ENCODE results near the gene SRP9. TPM values are rescaled to one million over a fixed set of nuclear protein-coding genes. Genes with fewer than 3 reads are reported as not detected.
"Not testable (repeated sequence)": the region's sequence is repeated elsewhere in the genome, so short reads cannot be mapped to it uniquely, and the experiment has no call there.

SRP9 gene
- total RNA-seq, 1 donor from 2014 or later, result 480 TPM

DNA sequence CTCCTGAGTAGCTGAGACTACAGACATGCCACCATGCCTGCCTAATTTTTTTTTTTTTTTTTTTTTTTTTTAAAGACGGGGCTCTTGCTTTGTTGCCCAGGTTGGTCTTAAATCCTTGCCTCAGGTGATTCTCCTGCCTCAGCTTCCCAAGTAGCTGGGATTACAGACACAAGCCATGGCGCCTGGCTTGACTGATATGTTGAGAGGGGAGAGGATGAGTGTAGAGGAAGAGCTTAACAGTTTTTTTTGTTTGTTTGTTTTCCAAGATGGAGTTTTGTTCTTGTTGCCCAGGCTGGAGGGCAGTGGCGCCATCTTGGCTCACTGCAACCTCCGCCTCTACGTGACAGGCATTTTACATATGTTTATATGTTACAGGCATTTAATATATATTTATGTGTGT is 2.5 kb downstream of the SRP9 start:
- TF ChIP-seq, protein P1, sequence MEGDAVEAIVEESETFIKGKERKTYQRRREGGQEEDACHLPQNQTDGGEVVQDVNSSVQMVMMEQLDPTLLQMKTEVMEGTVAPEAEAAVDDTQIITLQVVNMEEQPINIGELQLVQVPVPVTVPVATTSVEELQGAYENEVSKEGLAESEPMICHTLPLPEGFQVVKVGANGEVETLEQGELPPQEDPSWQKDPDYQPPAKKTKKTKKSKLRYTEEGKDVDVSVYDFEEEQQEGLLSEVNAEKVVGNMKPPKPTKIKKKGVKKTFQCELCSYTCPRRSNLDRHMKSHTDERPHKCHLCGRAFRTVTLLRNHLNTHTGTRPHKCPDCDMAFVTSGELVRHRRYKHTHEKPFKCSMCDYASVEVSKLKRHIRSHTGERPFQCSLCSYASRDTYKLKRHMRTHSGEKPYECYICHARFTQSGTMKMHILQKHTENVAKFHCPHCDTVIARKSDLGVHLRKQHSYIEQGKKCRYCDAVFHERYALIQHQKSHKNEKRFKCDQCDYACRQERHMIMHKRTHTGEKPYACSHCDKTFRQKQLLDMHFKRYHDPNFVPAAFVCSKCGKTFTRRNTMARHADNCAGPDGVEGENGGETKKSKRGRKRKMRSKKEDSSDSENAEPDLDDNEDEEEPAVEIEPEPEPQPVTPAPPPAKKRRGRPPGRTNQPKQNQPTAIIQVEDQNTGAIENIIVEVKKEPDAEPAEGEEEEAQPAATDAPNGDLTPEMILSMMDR (conservative IDR thresholded peaks at IDR 0.05), result no peak
- Mint-ChIP-seq H3K27ac (ENCODE audit: unreplicated experiment) (no peak overlapping the region), H3K9me3 (no peaks in the 10 kb centered on the region), H3K4me3 (peak overlapping the region; percentile 80), H3K36me3 (ENCODE audit: low read depth) (peaks cover 6% of the 10 kb centered on the region), H3K4me1 (peaks cover 36% of the 10 kb centered on the region), H3K27me3 (ENCODE audit: low read depth) (no peaks in the 10 kb centered on the region)
- DNase-seq (ENCODE audit: low read depth, low spot score), result no peak

DNA sequence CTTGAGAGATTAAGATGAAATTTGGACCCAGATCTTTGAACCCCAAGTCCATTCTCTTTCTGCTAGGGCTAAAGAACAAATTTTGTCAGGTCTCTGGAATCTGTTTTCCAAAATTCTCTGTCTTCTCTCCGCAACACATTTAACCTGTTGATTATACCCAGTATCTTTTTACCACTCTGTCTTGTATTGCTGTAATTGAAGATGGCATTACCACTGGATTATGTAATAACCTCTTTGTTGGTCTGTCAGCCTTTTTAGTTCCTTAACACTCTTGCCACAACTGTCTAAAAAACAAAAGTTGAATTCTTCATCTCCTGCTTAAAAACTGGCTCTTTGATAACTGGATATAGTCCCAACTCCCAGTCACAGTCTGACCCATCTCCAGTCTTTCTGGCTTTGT is 3.0 kb downstream of the SRP9 start:
- peaks cover 6% of the 10 kb centered on the region for H3K36me3 Mint-ChIP-seq (ENCODE audit: low read depth)
- H3K4me1 Mint-ChIP-seq, result peaks cover 36% of the 10 kb centered on the region
- no peaks in the 10 kb centered on the region for H3K9me3 Mint-ChIP-seq
- H3K27ac Mint-ChIP-seq (ENCODE audit: unreplicated experiment), result no peak overlapping the region
- no peak for DNase-seq (ENCODE audit: low read depth, low spot score)
- H3K27me3 Mint-ChIP-seq (ENCODE audit: low read depth), result no peaks in the 10 kb centered on the region
- TF ChIP-seq, protein P1 (conservative IDR thresholded peaks at IDR 0.05), result no peak
- H3K4me3 Mint-ChIP-seq, result peak overlapping the region; percentile 77

DNA sequence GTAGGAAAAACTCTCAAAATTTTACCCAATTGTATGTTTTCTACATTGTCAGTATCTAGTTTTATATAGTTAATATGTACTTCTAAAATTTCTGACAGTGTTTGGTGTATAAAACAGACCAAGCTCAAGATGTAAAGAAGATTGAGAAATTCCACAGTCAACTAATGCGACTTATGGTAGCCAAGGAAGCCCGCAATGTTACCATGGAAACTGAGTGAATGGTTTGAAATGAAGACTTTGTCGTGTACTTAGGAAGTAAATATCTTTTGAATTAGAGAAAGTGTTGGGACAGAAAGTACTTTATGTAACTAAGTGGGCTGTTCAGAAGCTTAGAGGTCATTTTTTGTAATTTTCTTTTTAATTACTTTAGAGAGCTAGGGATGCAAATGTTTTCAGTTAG is 11.5 kb downstream of the SRP9 start:
- not testable (repeated sequence) for H3K4me3 Mint-ChIP-seq; H3K27me3 Mint-ChIP-seq (ENCODE audit: low read depth); H3K4me1 Mint-ChIP-seq; H3K27ac Mint-ChIP-seq (ENCODE audit: unreplicated experiment); DNase-seq (ENCODE audit: low read depth, low spot score)
- H3K36me3 Mint-ChIP-seq (ENCODE audit: low read depth), result peaks cover 56% of the 10 kb centered on the region
- peaks cover 21% of the 10 kb centered on the region for H3K9me3 Mint-ChIP-seq

DNA sequence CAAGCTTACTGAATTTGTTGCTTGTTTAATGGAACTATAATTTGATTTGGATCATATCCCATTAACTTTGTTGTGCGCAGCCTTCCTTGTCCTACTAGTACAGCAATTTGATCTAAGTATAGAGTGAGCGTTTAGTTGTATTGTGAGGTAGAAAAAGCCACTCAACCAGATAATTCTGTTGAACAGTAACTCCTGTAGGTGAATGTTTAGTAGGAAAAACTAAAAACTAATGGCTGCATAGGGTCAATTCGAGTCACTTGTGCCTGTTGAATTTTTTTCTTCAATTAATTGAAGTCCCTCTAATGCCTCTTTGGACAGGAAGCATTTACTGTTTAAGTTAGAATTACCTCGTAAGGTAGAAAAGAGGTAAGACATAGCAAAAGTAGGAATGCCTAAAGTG is 17.3 kb downstream of the SRP9 start:
- Mint-ChIP-seq H3K9me3 (peaks cover 23% of the 10 kb centered on the region), H3K27me3 (ENCODE audit: low read depth) (no peaks in the 10 kb centered on the region), H3K27ac (ENCODE audit: unreplicated experiment) (no peak overlapping the region), H3K4me3 (no peak overlapping the region), H3K36me3 (ENCODE audit: low read depth) (peaks cover 65% of the 10 kb centered on the region), H3K4me1 (no peaks in the 10 kb centered on the region)
- DNase-seq (ENCODE audit: low read depth, low spot score), result no peak
- TF ChIP-seq, protein P1 (conservative IDR thresholded peaks at IDR 0.05), result no peak

DNA sequence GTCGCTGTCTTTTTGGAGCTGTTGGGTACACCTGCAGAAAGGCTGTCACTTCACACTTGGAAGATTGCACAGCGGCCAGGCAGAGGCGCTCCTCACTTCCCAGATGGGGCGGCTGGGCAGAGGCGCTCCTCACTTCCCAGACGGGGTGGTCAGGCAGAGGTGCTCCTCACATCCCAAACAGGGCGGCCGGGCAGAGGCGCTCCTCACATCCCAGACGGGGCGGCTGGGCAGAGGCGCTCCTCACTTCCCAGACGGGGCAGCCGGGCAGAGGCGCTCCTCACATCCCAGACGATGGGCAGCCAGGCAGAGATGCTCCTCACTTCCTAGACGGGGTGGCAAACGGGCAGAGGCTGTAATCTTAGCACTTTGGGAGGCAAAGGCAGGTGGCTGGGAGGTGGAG is 18.5 kb downstream of the SRP9 start:
- not testable (repeated sequence) for H3K27me3 Mint-ChIP-seq (ENCODE audit: low read depth); DNase-seq (ENCODE audit: low read depth, low spot score); H3K27ac Mint-ChIP-seq (ENCODE audit: unreplicated experiment); H3K4me1 Mint-ChIP-seq; H3K4me3 Mint-ChIP-seq
- Mint-ChIP-seq H3K36me3 (ENCODE audit: low read depth) (peaks cover 62% of the 10 kb centered on the region), H3K9me3 (peaks cover 21% of the 10 kb centered on the region)

DNA sequence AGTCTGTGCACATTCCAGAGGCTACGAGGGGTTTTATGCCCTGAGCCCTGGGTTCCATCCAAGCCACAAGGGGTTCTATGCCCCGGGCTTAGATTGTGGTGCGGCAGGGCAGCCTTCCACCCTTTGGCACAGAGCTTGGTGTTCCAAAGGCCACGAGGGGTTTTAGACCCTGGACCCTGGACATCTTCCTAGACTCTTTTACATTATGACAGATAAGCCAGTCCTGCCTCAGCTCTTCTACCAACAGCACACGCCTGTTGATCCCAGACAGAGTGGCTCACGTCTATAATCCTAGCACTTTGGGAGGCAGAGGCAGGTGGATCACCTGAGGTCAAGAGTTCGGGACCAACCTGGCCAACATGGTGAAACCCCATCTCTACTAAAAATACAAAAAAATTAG is 23.5 kb downstream of the SRP9 start:
- not testable (repeated sequence) for H3K4me1 Mint-ChIP-seq; H3K4me3 Mint-ChIP-seq; H3K9me3 Mint-ChIP-seq; H3K27ac Mint-ChIP-seq (ENCODE audit: unreplicated experiment); H3K27me3 Mint-ChIP-seq (ENCODE audit: low read depth); DNase-seq (ENCODE audit: low read depth, low spot score)
- H3K36me3 Mint-ChIP-seq (ENCODE audit: low read depth), result peaks cover 26% of the 10 kb centered on the region

DNA sequence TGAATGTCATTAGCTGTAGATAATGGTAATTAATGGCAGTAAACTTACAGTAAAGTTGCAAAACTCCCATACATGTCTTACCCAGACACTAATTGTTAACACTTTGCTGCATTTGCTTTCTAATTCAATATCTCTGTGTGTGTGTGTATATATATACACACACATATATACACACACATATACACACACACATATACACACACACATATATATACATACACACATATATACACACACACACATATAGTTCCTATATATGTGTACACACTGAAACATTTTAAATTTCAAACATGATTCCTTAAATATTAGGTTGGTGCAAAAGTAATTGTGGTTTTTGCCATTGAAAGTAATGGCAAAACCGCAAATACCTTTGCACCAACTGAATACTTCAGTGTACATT is 28.6 kb downstream of the SRP9 start:
- H3K27ac Mint-ChIP-seq (ENCODE audit: unreplicated experiment), result no peak overlapping the region
- peaks cover 5% of the 10 kb centered on the region for H3K36me3 Mint-ChIP-seq (ENCODE audit: low read depth)
- DNase-seq (ENCODE audit: low read depth, low spot score), result no peak
- H3K4me1 Mint-ChIP-seq, result peaks cover 14% of the 10 kb centered on the region
- no peak overlapping the region for H3K4me3 Mint-ChIP-seq
- TF ChIP-seq, protein P1 (conservative IDR thresholded peaks at IDR 0.05), result no peak
- H3K9me3 Mint-ChIP-seq, result no peaks in the 10 kb centered on the region
- H3K27me3 Mint-ChIP-seq (ENCODE audit: low read depth), result peaks cover 8% of the 10 kb centered on the region

DNA sequence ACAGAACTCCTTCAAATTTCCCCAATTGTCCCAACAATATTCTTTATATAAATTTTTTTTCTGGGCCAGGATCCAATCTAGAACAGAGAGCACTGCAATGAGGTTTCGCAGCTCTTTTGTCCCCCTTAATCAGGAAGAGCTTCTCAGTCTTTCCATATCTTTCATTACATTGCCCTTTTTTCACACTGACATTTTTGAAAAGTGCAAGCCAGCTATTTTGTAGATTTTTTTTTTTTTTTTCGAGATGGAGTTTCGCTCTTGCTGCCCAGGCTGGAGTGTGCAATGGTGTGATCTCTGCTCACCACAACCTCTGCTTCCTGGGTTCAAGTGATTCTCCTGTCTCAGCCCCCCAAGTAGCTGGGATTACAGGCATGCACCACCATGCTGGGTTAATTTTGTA is 29.1 kb downstream of the SRP9 start:
- not testable (repeated sequence) for H3K9me3 Mint-ChIP-seq; H3K27me3 Mint-ChIP-seq (ENCODE audit: low read depth); DNase-seq (ENCODE audit: low read depth, low spot score); H3K27ac Mint-ChIP-seq (ENCODE audit: unreplicated experiment); H3K36me3 Mint-ChIP-seq (ENCODE audit: low read depth); H3K4me3 Mint-ChIP-seq
- H3K4me1 Mint-ChIP-seq, result peaks cover 16% of the 10 kb centered on the region
